CD14-positive monocyte (primary cell): ENCODE results near the gene EZH2. TPM values are rescaled to one million over a fixed set of nuclear protein-coding genes. Genes with fewer than 3 reads are reported as not detected.
A peak's percentile ranks its signal among the peaks of the same experiment; 100 is the strongest.

Experiments
- DNase-seq, 3 donors: peaks; one replicate each; pipeline ENCODE4 v3.0.0-alpha.2; 2011 to 2022
- H2AFZ ChIP-seq: 2 replicates; pipeline ENCODE4 v1.6.0; 2012; ENCODE audit warnings: mild to moderate bottlenecking, low read depth, low read length, inconsistent platforms; ENCODE audit not compliant: insufficient read depth, poor library complexity, severe bottlenecking
- H3K27ac ChIP-seq, 2 donors: 1 replicate in 1 of 2; 2 replicates in 1 of 2; pipeline ENCODE4 v1.5.1; 2012 to 2013; ENCODE audit warnings: low read length in 2 of 2, control low read depth in 1 of 2, inconsistent platforms in 1 of 2, low read depth in 1 of 2, mild to moderate bottlenecking in 1 of 2
- H3K27me3 ChIP-seq, 2 donors: one replicate each; pipeline versions ENCODE4 v1.6.0 to v1.6.1; 2011 to 2013; ENCODE audit warnings: low read length in 2 of 2; ENCODE audit not compliant: control insufficient read depth in 2 of 2, insufficient read depth in 2 of 2
- H3K36me3 ChIP-seq, 2 donors: replicated peaks in 1 of 2; 1 replicate in 1 of 2; 2 replicates in 1 of 2; pipeline versions ENCODE4 v1.5.1 to v1.6.1; 2012 to 2013; ENCODE audit warnings: low read length in 2 of 2, control low read depth in 1 of 2, inconsistent platforms in 1 of 2, mild to moderate bottlenecking in 1 of 2; ENCODE audit not compliant: insufficient read depth in 2 of 2, control insufficient read depth in 1 of 2
- H3K4me1 ChIP-seq, 2 donors: 1 replicate in 1 of 2; 2 replicates in 1 of 2; pipeline versions ENCODE4 v1.5.1 to v1.6.1; 2012 to 2013; ENCODE audit warnings: low read length in 2 of 2, control low read depth in 1 of 2, inconsistent platforms in 1 of 2, mild to moderate bottlenecking in 1 of 2, moderate library complexity in 1 of 2; ENCODE audit not compliant: insufficient read depth in 2 of 2, control insufficient read depth in 1 of 2
- H3K4me2 ChIP-seq: replicated peaks from 2 replicates; pipeline ENCODE3; 2012; ENCODE audit warnings: low read length, moderate library complexity, mild to moderate bottlenecking; ENCODE audit not compliant: poor library complexity, severe bottlenecking; ENCODE audit errors: extremely low read depth
- H3K4me3 ChIP-seq, 3 experiments: fragments of 200-600 bp in 1 of 3; sonication (generic) in 1 of 3; replicated peaks in 1 of 3; 1 replicate in 2 of 3; 2 replicates in 1 of 3; pipeline ENCODE4 v1.5.1; 2011 to 2013; ENCODE audit warnings: low read length in 3 of 3, mild to moderate bottlenecking in 3 of 3, control low read depth in 2 of 3, low read depth in 2 of 3, inconsistent platforms in 1 of 3, moderate library complexity in 1 of 3
- H3K79me2 ChIP-seq: 2 replicates; pipeline ENCODE4 v1.6.0; 2012; ENCODE audit warnings: mild to moderate bottlenecking, control low read depth, inconsistent platforms, low read length, moderate library complexity; ENCODE audit not compliant: insufficient read depth
- H3K9ac ChIP-seq: 2 replicates; pipeline ENCODE4 v1.6.0; 2017; ENCODE audit warnings: low read length, mild to moderate bottlenecking; ENCODE audit not compliant: insufficient read depth, poor library complexity, severe bottlenecking
- H3K9me3 ChIP-seq, 2 donors: replicated peaks in 1 of 2; 1 replicate in 1 of 2; 2 replicates in 1 of 2; pipeline versions ENCODE4 v1.5.1 to v1.6.1; 2012 to 2013; ENCODE audit warnings: low read length in 2 of 2, control low read depth in 1 of 2; ENCODE audit not compliant: control insufficient read depth in 1 of 2, insufficient read depth in 1 of 2
- H4K20me1 ChIP-seq: 2 replicates; pipeline ENCODE4 v1.6.0; 2012; ENCODE audit warnings: mild to moderate bottlenecking, low read length, control low read depth, moderate library complexity; ENCODE audit not compliant: insufficient read depth
- H3K27ac Mint-ChIP-seq, 7 donors: one replicate each; pipeline ENCODE4 v1.8.0; 2020; ENCODE audit warnings: mild to moderate bottlenecking in 7 of 7, mixed read lengths in 7 of 7, moderate library complexity in 6 of 7, inconsistent platforms in 2 of 7
- H3K27me3 Mint-ChIP-seq, 3 donors: one replicate each; pipeline ENCODE4 v1.8.0; 2021 to 2022; ENCODE audit warnings: low read depth in 3 of 3, mild to moderate bottlenecking in 3 of 3, mixed read lengths in 3 of 3, moderate library complexity in 3 of 3, inconsistent platforms in 1 of 3
- H3K36me3 Mint-ChIP-seq, 2 donors: one replicate each; pipeline ENCODE4 v1.8.0; 2020; ENCODE audit warnings: mixed read lengths in 2 of 2, inconsistent platforms in 1 of 2, mild to moderate bottlenecking in 1 of 2
- H3K4me1 Mint-ChIP-seq: one replicate; pipeline ENCODE4 v1.8.0; 2020; ENCODE audit warnings: mild to moderate bottlenecking, mixed read lengths
- H3K4me3 Mint-ChIP-seq, 2 donors: one replicate each; pipeline ENCODE4 v1.8.0; 2020; ENCODE audit warnings: mild to moderate bottlenecking in 2 of 2, mixed read lengths in 2 of 2, moderate library complexity in 1 of 2
- H3K9me3 Mint-ChIP-seq, 7 donors: one replicate each; pipeline ENCODE4 v1.8.0; 2020 to 2022; ENCODE audit warnings: mixed read lengths in 7 of 7, mild to moderate bottlenecking in 6 of 7, moderate library complexity in 6 of 7, inconsistent platforms in 2 of 7
- WGBS: methylation state at CpG from one replicate; pipeline ENCODE4 v1.1.5; 2013; ENCODE audit warnings: missing lambda C conversion rate; ENCODE audit not compliant: insufficient coverage; 5-methylcytosine and 5-hydroxymethylcytosine counted together
- intact Hi-C, 2 donors: fragments of 100-400 bp; cut with micrococcal nuclease; formaldehyde crosslinking; loops; one replicate each; pipeline versions ENCODE4 v1.15.0 to v1.15.1; 2023
- polyA plus RNA-seq, 3 donors: library from polyadenylated mRNA; depleted of rRNA in 1 of 3; unstranded in 2 of 3; stranded (reverse) in 1 of 3; fragments of 300-500 nt in 2 of 3; fragments of >200 nt in 1 of 3; fragmentation: Illumina TruSeq in 2 of 3; gene quantifications; 1 replicate in 2 of 3; 2 replicates in 1 of 3; pipeline ENCODE4 v1.2.3, GENCODE V29; 2012 to 2021
- TF ChIP-seq, protein P1 (sequence below): fragments of 200-600 bp; IDR thresholded peaks from one replicate; pipeline ENCODE4 v1.8.0; 2022; ENCODE audit warnings: antibody characterized with exemption, mild to moderate bottlenecking

The EZH2 gene
- polyA plus RNA-seq, 3 donors = 1.3 to 6.1 (median 1.6) TPM

- H3K36me3 Mint-ChIP-seq = peaks cover 59 to 73% of the 10 kb centered on the region in 2 donors
- H3K79me2 ChIP-seq = no peaks in the 10 kb centered on the region
- no peak overlapping the region for H3K4me2 ChIP-seq
- H3K27ac ChIP-seq = no peak overlapping the region
- H3K9ac ChIP-seq = no peak overlapping the region
- no peaks in the 10 kb centered on the region for H3K27me3 ChIP-seq
- H3K27me3 Mint-ChIP-seq = no peaks in the 10 kb centered on the region
- 100% methylated on average over 3 of the region's 7 CpGs for WGBS
- H4K20me1 ChIP-seq = no peaks in the 10 kb centered on the region
- no peak overlapping the region for H2AFZ ChIP-seq
- no peak overlapping the region for H3K4me3 ChIP-seq
- intact Hi-C loops = no loop called here
- H3K9me3 Mint-ChIP-seq = peaks cover 0 to 2% (median 0%) of the 10 kb centered on the region in 7 donors
- TF ChIP-seq, protein P1, sequence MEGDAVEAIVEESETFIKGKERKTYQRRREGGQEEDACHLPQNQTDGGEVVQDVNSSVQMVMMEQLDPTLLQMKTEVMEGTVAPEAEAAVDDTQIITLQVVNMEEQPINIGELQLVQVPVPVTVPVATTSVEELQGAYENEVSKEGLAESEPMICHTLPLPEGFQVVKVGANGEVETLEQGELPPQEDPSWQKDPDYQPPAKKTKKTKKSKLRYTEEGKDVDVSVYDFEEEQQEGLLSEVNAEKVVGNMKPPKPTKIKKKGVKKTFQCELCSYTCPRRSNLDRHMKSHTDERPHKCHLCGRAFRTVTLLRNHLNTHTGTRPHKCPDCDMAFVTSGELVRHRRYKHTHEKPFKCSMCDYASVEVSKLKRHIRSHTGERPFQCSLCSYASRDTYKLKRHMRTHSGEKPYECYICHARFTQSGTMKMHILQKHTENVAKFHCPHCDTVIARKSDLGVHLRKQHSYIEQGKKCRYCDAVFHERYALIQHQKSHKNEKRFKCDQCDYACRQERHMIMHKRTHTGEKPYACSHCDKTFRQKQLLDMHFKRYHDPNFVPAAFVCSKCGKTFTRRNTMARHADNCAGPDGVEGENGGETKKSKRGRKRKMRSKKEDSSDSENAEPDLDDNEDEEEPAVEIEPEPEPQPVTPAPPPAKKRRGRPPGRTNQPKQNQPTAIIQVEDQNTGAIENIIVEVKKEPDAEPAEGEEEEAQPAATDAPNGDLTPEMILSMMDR = no peak
- H3K4me1 ChIP-seq = no peaks in the 10 kb centered on the region
- H3K4me1 Mint-ChIP-seq = no peaks in the 10 kb centered on the region
- no peak overlapping the region for H3K27ac Mint-ChIP-seq
- no peak for DNase-seq
- no peak overlapping the region for H3K4me3 Mint-ChIP-seq
- no peaks in the 10 kb centered on the region for H3K9me3 ChIP-seq
- H3K36me3 ChIP-seq = peaks cover 46 to 92% of the 10 kb centered on the region in 2 donors
Measured at GRCh38 chr7:148806187-148806586, 77.9 kb downstream of the EZH2 start.

DNA sequence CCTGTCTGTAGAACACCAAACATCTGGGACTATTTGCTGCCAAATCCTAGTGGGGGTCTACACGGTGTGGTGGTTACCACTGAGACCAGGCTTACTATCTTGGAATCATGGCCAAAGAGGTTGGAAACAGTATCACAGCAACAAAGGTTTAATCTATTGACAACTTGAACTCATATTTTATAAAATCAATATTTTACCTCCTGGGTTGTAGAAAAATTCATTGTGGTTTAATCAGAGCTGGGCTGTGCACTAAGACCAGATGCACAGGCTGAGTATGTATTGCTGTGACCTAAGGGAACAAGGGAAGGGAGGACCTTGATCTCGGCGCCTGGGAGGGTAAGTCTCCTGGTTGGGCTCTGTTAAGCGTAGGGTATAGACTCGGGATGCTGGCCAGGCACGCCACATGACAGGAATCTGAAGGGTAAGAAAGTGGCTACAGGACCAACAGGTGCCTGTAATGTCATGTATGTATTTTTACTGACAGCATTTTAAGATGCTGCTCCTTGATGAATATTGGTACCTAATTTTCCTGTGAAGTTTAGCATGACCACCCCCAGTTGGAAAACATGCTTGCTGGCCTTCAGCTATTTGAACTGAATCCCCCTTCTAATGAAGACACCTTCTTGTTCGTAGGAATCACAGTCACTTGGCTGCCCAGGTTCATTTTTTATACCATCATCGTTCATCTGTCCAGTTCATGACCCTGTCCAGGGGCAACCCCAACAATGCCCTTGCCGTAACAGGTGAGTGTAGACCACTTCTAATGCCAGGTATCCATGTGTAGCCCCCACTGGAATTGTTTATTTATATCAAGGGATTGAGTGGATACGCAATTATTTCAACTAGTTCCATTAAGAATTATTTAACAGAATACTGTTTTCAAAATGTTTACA, 79.5 kb downstream of the EZH2 start:
- Histone ChIP-seq H3K9me3 (no peaks in the 10 kb centered on the region), H4K20me1 (no peaks in the 10 kb centered on the region), H3K4me3 (no peak overlapping the region), H3K27ac (no peak overlapping the region), H3K4me2 (no peak overlapping the region), H2AFZ (no peak overlapping the region), H3K79me2 (no peaks in the 10 kb centered on the region), H3K27me3 (no peaks in the 10 kb centered on the region), H3K36me3 (peaks cover 53 to 92% of the 10 kb centered on the region in 2 donors), H3K4me1 (no peaks in the 10 kb centered on the region), H3K9ac (no peak overlapping the region)
- DNase-seq = no peak
- H3K36me3 Mint-ChIP-seq = peaks cover 66 to 73% of the 10 kb centered on the region in 2 donors
- intact Hi-C loops = no loop called here
- H3K27me3 Mint-ChIP-seq = no peaks in the 10 kb centered on the region
- WGBS = 87% methylated on average over 5 of the region's 10 CpGs
- H3K27ac Mint-ChIP-seq = peak overlapping the region in 1 of 7 donors; percentile 9
- H3K4me1 Mint-ChIP-seq = no peaks in the 10 kb centered on the region
- peaks cover 0 to 2% (median 0%) of the 10 kb centered on the region in 7 donors for H3K9me3 Mint-ChIP-seq
- no peak overlapping the region for H3K4me3 Mint-ChIP-seq
- TF ChIP-seq, protein P1 = no peak
